Measurements from ENCODE around the gene OTOP3.

The OTOP3 gene

GRCh38 chr17:74986206-74986576 is 50.5 kb downstream of the OTOP3 start:
- no peak for TF ChIP-seq CTCF (IDR thresholded peaks at IDR 0.05; ENCODE audit: control insufficient read depth, insufficient read depth, low read depth, low read length, missing control alignments)
- H3K4me3 ChIP-seq (ENCODE audit: control insufficient read depth, low read depth, low read length), result no peak overlapping the region
- no peak for DNase-seq (ENCODE audit: low read depth)

- no peak for TF ChIP-seq CTCF (IDR thresholded peaks at IDR 0.05; ENCODE audit: control insufficient read depth, insufficient read depth, low read depth, low read length, missing control alignments)
- H3K4me3 ChIP-seq (ENCODE audit: control insufficient read depth, low read depth, low read length), result peak within 1 kb of the TSS; percentile 85
- DNase-seq (ENCODE audit: low read depth), result peak; percentile 67
Observed at GRCh38 chr17:74987418-74987908, 51.8 kb downstream of the OTOP3 start, which contains the start of gene CDR2L. Gene CDR2L (plus strand): TSS chr17:74987632. CDS start chr17:74988044, 412 bp downstream.

GRCh38 chr17:74987909-74988711 is 52.4 kb downstream of the OTOP3 start:
- DNase-seq (ENCODE audit: low read depth), result no peak
- peak overlapping the region; percentile 85 for H3K4me3 ChIP-seq (ENCODE audit: control insufficient read depth, low read depth, low read length)
- peak; percentile 46 for TF ChIP-seq CTCF (IDR thresholded peaks at IDR 0.05; ENCODE audit: control insufficient read depth, insufficient read depth, low read depth, low read length, missing control alignments)

- DNase-seq (ENCODE audit: low read depth), result no peak
- no peak for TF ChIP-seq CTCF (IDR thresholded peaks at IDR 0.05; ENCODE audit: control insufficient read depth, insufficient read depth, low read depth, low read length, missing control alignments)
- no peak overlapping the region for H3K4me3 ChIP-seq (ENCODE audit: control insufficient read depth, low read depth, low read length)
Observed at GRCh38 chr17:74990581-74991105, 54.9 kb downstream of the OTOP3 start.

- no peak overlapping the region for H3K4me3 ChIP-seq (ENCODE audit: control insufficient read depth, low read depth, low read length)
- no peak for TF ChIP-seq CTCF (IDR thresholded peaks at IDR 0.05; ENCODE audit: control insufficient read depth, insufficient read depth, low read depth, low read length, missing control alignments)
- DNase-seq (ENCODE audit: low read depth), result no peak
Observed at GRCh38 chr17:74992223-74992622, 56.5 kb downstream of the OTOP3 start.

GRCh38 chr17:74994440-74994839 is 58.7 kb downstream of the OTOP3 start:
- no peak for DNase-seq (ENCODE audit: low read depth)
- no peak for TF ChIP-seq CTCF (IDR thresholded peaks at IDR 0.05; ENCODE audit: control insufficient read depth, insufficient read depth, low read depth, low read length, missing control alignments)
- no peak overlapping the region for H3K4me3 ChIP-seq (ENCODE audit: control insufficient read depth, low read depth, low read length)
